Measurements from ENCODE around the gene NALCN.

The NALCN gene

GRCh38 chr13:101017123-101017872, 399.0 kb downstream of the NALCN start:
- no peak overlapping the region for H3K4me3 ChIP-seq (ENCODE audit: low read depth, low read length)
- TF ChIP-seq CTCF (IDR thresholded peaks at IDR 0.05; ENCODE audit: borderline replicate concordance, insufficient read depth, low read depth, low read length), result no peak

- TF ChIP-seq CTCF (IDR thresholded peaks at IDR 0.05; ENCODE audit: borderline replicate concordance, insufficient read depth, low read depth, low read length), result no peak
- H3K4me3 ChIP-seq (ENCODE audit: low read depth, low read length), result no peak overlapping the region
Measured at GRCh38 chr13:101016475-101016874, 399.8 kb downstream of the NALCN start.

GRCh38 chr13:101013245-101013644, 403.1 kb downstream of the NALCN start:
- TF ChIP-seq CTCF (IDR thresholded peaks at IDR 0.05; ENCODE audit: borderline replicate concordance, insufficient read depth, low read depth, low read length), result no peak
- H3K4me3 ChIP-seq (ENCODE audit: low read depth, low read length), result no peak overlapping the region

- no peak overlapping the region for H3K4me3 ChIP-seq (ENCODE audit: low read depth, low read length)
- TF ChIP-seq CTCF (IDR thresholded peaks at IDR 0.05; ENCODE audit: borderline replicate concordance, insufficient read depth, low read depth, low read length), result no peak
Measured at GRCh38 chr13:101010100-101010499, 406.2 kb downstream of the NALCN start.

- no peak for TF ChIP-seq CTCF (IDR thresholded peaks at IDR 0.05; ENCODE audit: borderline replicate concordance, insufficient read depth, low read depth, low read length)
Measured at GRCh38 chr13:101007245-101007644, 409.1 kb downstream of the NALCN start.

More at GRCh38 chr13:101007245-101007644, 409.1 kb downstream of the NALCN start:
- no peak overlapping the region for H3K4me3 ChIP-seq (ENCODE audit: low read depth, low read length)
